Activated CD4-positive, alpha-beta T cell treated with anti-CD3 and anti-CD28 coated beads, Interleukin-2, amount 10 ng/mL, durations not matched to agents 24 days and 14 days (primary cell): ENCODE results near the gene PELI2. TPM values are rescaled to one million over a fixed set of nuclear protein-coding genes. Genes with fewer than 3 reads are reported as not detected.
A peak's percentile ranks its signal among the peaks of the same experiment; 100 is the strongest.

ENCODE experiments used
- DNase-seq: peaks from one replicate; pipeline ENCODE4 v3.0.0; 2022
- H3K27ac Mint-ChIP-seq: one replicate; pipeline ENCODE4 v1.8.0; 2022; ENCODE audit warnings: mild to moderate bottlenecking, mixed read lengths
- H3K27me3 Mint-ChIP-seq: one replicate; pipeline ENCODE4 v1.8.0; 2022; ENCODE audit warnings: mixed read lengths
- H3K36me3 Mint-ChIP-seq: one replicate; pipeline ENCODE4 v1.8.0; 2022; ENCODE audit warnings: low read depth, mild to moderate bottlenecking, mixed read lengths
- H3K4me1 Mint-ChIP-seq: one replicate; pipeline ENCODE4 v1.8.0; 2021; ENCODE audit warnings: mixed read lengths
- H3K4me3 Mint-ChIP-seq: one replicate; pipeline ENCODE4 v1.8.0; 2022; ENCODE audit warnings: mild to moderate bottlenecking, moderate library complexity, mixed read lengths
- H3K9me3 Mint-ChIP-seq: one replicate; pipeline ENCODE4 v1.8.0; 2021; ENCODE audit warnings: mixed read lengths
- intact Hi-C: fragments of 100-400 bp; cut with micrococcal nuclease; formaldehyde crosslinking; loops from one replicate; pipeline ENCODE4 v1.15.1; 2023
- total RNA-seq: library from RNA; stranded (reverse); gene quantifications from 2 replicates; pipeline ENCODE4 v1.2.3, GENCODE V29; 2022

Gene PELI2
- total RNA-seq, 1 donor from 2014 or later: 3.0 TPM

- no peak overlapping the region for H3K27ac Mint-ChIP-seq
These were observed 204.3 kb downstream of the PELI2 start for GRCh38 chr14:56322531-56322930.

GRCh38 chr14:56324454-56324853, 206.2 kb downstream of the PELI2 start:
- Mint-ChIP-seq H3K4me1 (peaks cover 2% of the 10 kb centered on the region), H3K27ac (no peak overlapping the region), H3K4me3 (no peak overlapping the region), H3K9me3 (no peaks in the 10 kb centered on the region), H3K27me3 (peaks cover 6% of the 10 kb centered on the region), H3K36me3 (no peaks in the 10 kb centered on the region)
- DNase-seq: no peak
- intact Hi-C loops: no loop called here

More at GRCh38 chr14:56322531-56322930, 204.3 kb downstream of the PELI2 start:
- Mint-ChIP-seq H3K27me3 (peaks cover 11% of the 10 kb centered on the region), H3K9me3 (no peaks in the 10 kb centered on the region), H3K4me1 (no peaks in the 10 kb centered on the region), H3K4me3 (no peak overlapping the region), H3K36me3 (no peaks in the 10 kb centered on the region)
- DNase-seq: no peak
- intact Hi-C loops: no loop called here

GRCh38 chr14:56324856-56325699, 206.9 kb downstream of the PELI2 start:
- H3K9me3 Mint-ChIP-seq: no peaks in the 10 kb centered on the region
- intact Hi-C loops: no loop called here
- H3K4me1 Mint-ChIP-seq: peaks cover 2% of the 10 kb centered on the region
- no peak for DNase-seq
- H3K4me3 Mint-ChIP-seq: no peak overlapping the region
- no peak overlapping the region for H3K27ac Mint-ChIP-seq
- H3K27me3 Mint-ChIP-seq: peaks cover 6% of the 10 kb centered on the region
- H3K36me3 Mint-ChIP-seq: no peaks in the 10 kb centered on the region

- H3K9me3 Mint-ChIP-seq: no peaks in the 10 kb centered on the region
- no peak for DNase-seq
- no peak overlapping the region for H3K27ac Mint-ChIP-seq
These were observed 209.8 kb downstream of the PELI2 start for GRCh38 chr14:56328021-56328420.

GRCh38 chr14:56331592-56332216, 213.5 kb downstream of the PELI2 start:
- Mint-ChIP-seq H3K4me1 (peaks cover 15% of the 10 kb centered on the region), H3K27me3 (no peaks in the 10 kb centered on the region), H3K9me3 (no peaks in the 10 kb centered on the region), H3K4me3 (no peak overlapping the region), H3K36me3 (no peaks in the 10 kb centered on the region), H3K27ac (no peak overlapping the region)
- DNase-seq: no peak
- intact Hi-C loops: no loop called here

More at GRCh38 chr14:56328021-56328420, 209.8 kb downstream of the PELI2 start:
- H3K36me3 Mint-ChIP-seq: no peaks in the 10 kb centered on the region
- H3K4me3 Mint-ChIP-seq: no peak overlapping the region
- H3K4me1 Mint-ChIP-seq: peaks cover 7% of the 10 kb centered on the region
- H3K27me3 Mint-ChIP-seq: peaks cover 6% of the 10 kb centered on the region
- intact Hi-C loops: no loop called here

- Mint-ChIP-seq H3K4me3 (no peak overlapping the region), H3K4me1 (peaks cover 15% of the 10 kb centered on the region), H3K27me3 (no peaks in the 10 kb centered on the region), H3K9me3 (no peaks in the 10 kb centered on the region), H3K27ac (no peak overlapping the region), H3K36me3 (no peaks in the 10 kb centered on the region)
- intact Hi-C loops: no loop called here
- DNase-seq: no peak
These were observed 215.4 kb downstream of the PELI2 start for GRCh38 chr14:56333359-56334292.

- Mint-ChIP-seq H3K27me3 (no peaks in the 10 kb centered on the region), H3K4me1 (peaks cover 13% of the 10 kb centered on the region), H3K36me3 (no peaks in the 10 kb centered on the region), H3K9me3 (no peaks in the 10 kb centered on the region), H3K27ac (no peak overlapping the region), H3K4me3 (no peak overlapping the region)
- no peak for DNase-seq
- intact Hi-C loops: no loop called here
These were observed 216.2 kb downstream of the PELI2 start for GRCh38 chr14:56334458-56334857.

- no peak overlapping the region for H3K27ac Mint-ChIP-seq
- H3K4me1 Mint-ChIP-seq: peaks cover 11% of the 10 kb centered on the region
- H3K4me3 Mint-ChIP-seq: no peak overlapping the region
- intact Hi-C loops: no loop called here
- H3K36me3 Mint-ChIP-seq: no peaks in the 10 kb centered on the region
- H3K9me3 Mint-ChIP-seq: no peaks in the 10 kb centered on the region
- H3K27me3 Mint-ChIP-seq: no peaks in the 10 kb centered on the region
- DNase-seq: no peak
These were observed 220.5 kb downstream of the PELI2 start for GRCh38 chr14:56338674-56339073.

GRCh38 chr14:56339855-56340701, 221.9 kb downstream of the PELI2 start:
- H3K36me3 Mint-ChIP-seq: no peaks in the 10 kb centered on the region
- H3K9me3 Mint-ChIP-seq: no peaks in the 10 kb centered on the region
- H3K27me3 Mint-ChIP-seq: no peaks in the 10 kb centered on the region
- no peak overlapping the region for H3K27ac Mint-ChIP-seq
- intact Hi-C loops: loop anchor here (2.0 to 10.0 kb wide), 4 partner anchors 225 to 633 kb away; partner anchors contain the start of gene PELI2
- no peak overlapping the region for H3K4me3 Mint-ChIP-seq
- peaks cover 9% of the 10 kb centered on the region for H3K4me1 Mint-ChIP-seq
- DNase-seq: peak; percentile 87

GRCh38 chr14:56340932-56341331, 222.7 kb downstream of the PELI2 start:
- Mint-ChIP-seq H3K27ac (no peak overlapping the region), H3K27me3 (no peaks in the 10 kb centered on the region), H3K4me1 (peaks cover 9% of the 10 kb centered on the region), H3K9me3 (no peaks in the 10 kb centered on the region), H3K36me3 (no peaks in the 10 kb centered on the region), H3K4me3 (no peak overlapping the region)
- DNase-seq: no peak
- intact Hi-C loops: loop anchor here (2.0 to 10.0 kb wide), 4 partner anchors 226 to 634 kb away; partner anchors contain the start of gene PELI2

GRCh38 chr14:56341766-56342493, 223.7 kb downstream of the PELI2 start:
- Mint-ChIP-seq H3K4me3 (no peak overlapping the region), H3K36me3 (no peaks in the 10 kb centered on the region), H3K27me3 (no peaks in the 10 kb centered on the region), H3K4me1 (peaks cover 9% of the 10 kb centered on the region), H3K27ac (no peak overlapping the region), H3K9me3 (no peaks in the 10 kb centered on the region)
- DNase-seq: no peak
- intact Hi-C loops: loop anchor here (2.0 to 10.0 kb wide), 4 partner anchors 227 to 635 kb away; partner anchors contain the start of gene PELI2

GRCh38 chr14:56342494-56342942, 224.3 kb downstream of the PELI2 start:
- Mint-ChIP-seq H3K4me3 (no peak overlapping the region), H3K36me3 (no peaks in the 10 kb centered on the region), H3K4me1 (peaks cover 9% of the 10 kb centered on the region), H3K27me3 (no peaks in the 10 kb centered on the region), H3K27ac (no peak overlapping the region), H3K9me3 (no peaks in the 10 kb centered on the region)
- intact Hi-C loops: loop anchor here (5.0 to 10.0 kb wide), 3 partner anchors 228 to 635 kb away; partner anchors contain the start of gene PELI2
- DNase-seq: no peak
